OCI-LY3 (cell line): ENCODE data around the gene DOCK4.

Experiments used
- H2AFZ ChIP-seq: fragments of 200-600, 300-600 bp; shearing (Covaris generic); 2 replicates; pipeline ENCODE4 v1.6.0; 2014; ENCODE audit warnings: antibody characterized with exemption, low read depth, low read length
- H3K27ac ChIP-seq: fragments of 200-600, 300-600 bp; sonication (generic); 2 replicates; pipeline ENCODE4 v1.5.1; 2014; ENCODE audit warnings: mild to moderate bottlenecking, low read length, moderate library complexity, mixed read lengths
- H3K27me3 ChIP-seq: fragments of 200-600, 300-600 bp; sonication (generic); 2 replicates; pipeline ENCODE4 v1.6.1; 2014; ENCODE audit warnings: low read depth, low read length, mixed read lengths
- H3K36me3 ChIP-seq: fragments of 200-600, 300-600 bp; sonication (generic); replicated peaks from 2 replicates; pipeline ENCODE3; 2014; ENCODE audit warnings: low read depth, low read length, mixed read lengths
- H3K4me1 ChIP-seq: fragments of 300-600, 200-600 bp; sonication (generic); 2 replicates; pipeline ENCODE4 v1.6.1; 2014; ENCODE audit warnings: low read length, mixed read lengths
- H3K4me2 ChIP-seq: fragments of 200-600, 300-600 bp; sonication (generic); 2 replicates; pipeline ENCODE4 v1.6.1; 2014; ENCODE audit warnings: low read length, mixed read lengths
- H3K4me3 ChIP-seq: fragments of 300-600, 200-600 bp; sonication (generic); 2 replicates; pipeline ENCODE4 v1.5.1; 2014; ENCODE audit warnings: antibody characterized with exemption, mild to moderate bottlenecking, low read length, moderate library complexity
- H3K79me2 ChIP-seq: fragments of 300-600, 200-600 bp; shearing (Covaris generic); 2 replicates; pipeline ENCODE4 v1.6.1; 2014; ENCODE audit warnings: mild to moderate bottlenecking, low read length, mixed read lengths
- H3K9ac ChIP-seq: fragments of 300-600, 200-600 bp; shearing (Covaris generic); 2 replicates; pipeline ENCODE4 v1.6.0; 2014; ENCODE audit warnings: mild to moderate bottlenecking, low read length, moderate library complexity
- H3K9me3 ChIP-seq: fragments of 200-600, 300-600 bp; shearing (Covaris generic); 2 replicates; pipeline ENCODE4 v1.6.1; 2014; ENCODE audit warnings: low read length, mixed read lengths; ENCODE audit not compliant: insufficient read depth
- H4K20me1 ChIP-seq: fragments of 200-600, 300-600 bp; sonication (generic); 2 replicates; pipeline ENCODE4 v1.6.1; 2016; ENCODE audit warnings: low read length, mixed read lengths; ENCODE audit not compliant: insufficient read depth
- EZH2phosphoT487 ChIP-seq: fragments of 200-600 bp; shearing (Covaris generic); IDR thresholded peaks from 2 replicates; pipeline ENCODE4 v1.6.1; 2018; ENCODE audit warnings: antibody characterized with exemption, mixed run types, low read depth
- TF ChIP-seq, protein P1 (sequence below): fragments of 200-600, 300-600 bp; sonication (generic); IDR thresholded peaks from 2 replicates; pipeline ENCODE4 v1.5.1; 2014; ENCODE audit warnings: antibody characterized with exemption, low read length, low read depth

DOCK4 gene

DNA sequence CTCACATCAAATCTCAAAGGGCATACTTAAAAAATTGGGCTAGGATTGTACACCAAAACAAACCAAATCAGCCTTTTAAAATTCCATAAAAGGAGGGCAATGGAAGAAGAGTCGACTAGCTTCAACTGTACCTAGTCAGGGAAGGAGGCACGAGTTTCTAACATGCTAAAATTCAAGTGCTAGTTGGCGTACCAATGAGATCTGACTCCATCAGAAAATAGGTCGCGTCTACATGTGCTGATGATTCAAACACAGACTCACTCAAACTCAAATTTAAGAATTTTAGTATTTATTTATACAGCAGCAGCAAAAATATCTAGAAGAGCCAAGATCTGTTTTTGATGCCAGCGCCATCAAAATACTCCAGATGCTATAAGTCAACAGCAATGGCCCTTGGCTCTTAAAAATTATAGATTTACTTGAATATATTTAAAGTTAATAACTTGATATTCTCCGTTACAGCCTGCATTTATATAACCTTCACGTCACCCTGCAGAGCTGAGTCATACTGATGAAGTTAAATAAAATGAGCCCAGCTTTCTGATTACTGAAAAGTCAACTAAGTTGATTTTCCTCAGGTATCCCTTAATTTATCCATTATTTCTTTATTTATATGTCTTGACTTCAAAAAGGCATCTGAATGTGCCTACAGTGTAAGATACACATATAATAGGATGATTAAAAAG lies 341.8 kb downstream of the DOCK4 start:
- Histone ChIP-seq H3K4me3 (no peak overlapping the region), H3K9ac (no peak overlapping the region), H3K36me3 (no peaks in the 10 kb centered on the region), H4K20me1 (no peaks in the 10 kb centered on the region), H3K9me3 (no peaks in the 10 kb centered on the region), H3K4me1 (no peaks in the 10 kb centered on the region), H2AFZ (no peak overlapping the region), H3K4me2 (no peak overlapping the region), H3K79me2 (no peaks in the 10 kb centered on the region), H3K27ac (no peak overlapping the region), H3K27me3 (no peaks in the 10 kb centered on the region)
- no peak for TF ChIP-seq EZH2phosphoT487
- TF ChIP-seq, protein P1, sequence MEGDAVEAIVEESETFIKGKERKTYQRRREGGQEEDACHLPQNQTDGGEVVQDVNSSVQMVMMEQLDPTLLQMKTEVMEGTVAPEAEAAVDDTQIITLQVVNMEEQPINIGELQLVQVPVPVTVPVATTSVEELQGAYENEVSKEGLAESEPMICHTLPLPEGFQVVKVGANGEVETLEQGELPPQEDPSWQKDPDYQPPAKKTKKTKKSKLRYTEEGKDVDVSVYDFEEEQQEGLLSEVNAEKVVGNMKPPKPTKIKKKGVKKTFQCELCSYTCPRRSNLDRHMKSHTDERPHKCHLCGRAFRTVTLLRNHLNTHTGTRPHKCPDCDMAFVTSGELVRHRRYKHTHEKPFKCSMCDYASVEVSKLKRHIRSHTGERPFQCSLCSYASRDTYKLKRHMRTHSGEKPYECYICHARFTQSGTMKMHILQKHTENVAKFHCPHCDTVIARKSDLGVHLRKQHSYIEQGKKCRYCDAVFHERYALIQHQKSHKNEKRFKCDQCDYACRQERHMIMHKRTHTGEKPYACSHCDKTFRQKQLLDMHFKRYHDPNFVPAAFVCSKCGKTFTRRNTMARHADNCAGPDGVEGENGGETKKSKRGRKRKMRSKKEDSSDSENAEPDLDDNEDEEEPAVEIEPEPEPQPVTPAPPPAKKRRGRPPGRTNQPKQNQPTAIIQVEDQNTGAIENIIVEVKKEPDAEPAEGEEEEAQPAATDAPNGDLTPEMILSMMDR = no peak

DNA sequence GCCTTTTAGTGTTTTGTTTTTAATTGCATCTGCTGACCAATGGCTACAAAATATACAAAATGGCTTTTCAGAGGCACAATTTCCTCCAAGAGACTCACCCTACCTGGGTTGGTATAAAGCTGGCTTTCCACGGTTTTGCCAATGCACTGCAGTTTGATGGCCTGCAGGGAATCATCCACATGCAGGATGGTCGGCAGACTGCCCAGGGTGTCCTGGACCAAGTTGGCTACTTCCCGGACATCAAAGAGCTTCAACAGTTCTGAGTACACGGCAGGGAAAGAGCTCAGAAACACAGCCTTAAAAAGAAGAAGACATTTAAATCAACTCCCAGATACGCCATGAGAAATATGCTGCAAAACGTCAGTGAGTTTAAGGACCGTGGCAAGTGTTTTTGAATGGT lies 342.9 kb downstream of the DOCK4 start:
- TF ChIP-seq EZH2phosphoT487 = no peak
- TF ChIP-seq, protein P1 = no peak
- Histone ChIP-seq H3K9ac (no peak overlapping the region), H3K4me3 (no peak overlapping the region), H3K79me2 (no peaks in the 10 kb centered on the region), H3K27ac (no peak overlapping the region), H3K4me1 (no peaks in the 10 kb centered on the region), H3K27me3 (no peaks in the 10 kb centered on the region), H3K9me3 (no peaks in the 10 kb centered on the region), H3K36me3 (no peaks in the 10 kb centered on the region), H3K4me2 (no peak overlapping the region), H4K20me1 (no peaks in the 10 kb centered on the region), H2AFZ (no peak overlapping the region)

DNA sequence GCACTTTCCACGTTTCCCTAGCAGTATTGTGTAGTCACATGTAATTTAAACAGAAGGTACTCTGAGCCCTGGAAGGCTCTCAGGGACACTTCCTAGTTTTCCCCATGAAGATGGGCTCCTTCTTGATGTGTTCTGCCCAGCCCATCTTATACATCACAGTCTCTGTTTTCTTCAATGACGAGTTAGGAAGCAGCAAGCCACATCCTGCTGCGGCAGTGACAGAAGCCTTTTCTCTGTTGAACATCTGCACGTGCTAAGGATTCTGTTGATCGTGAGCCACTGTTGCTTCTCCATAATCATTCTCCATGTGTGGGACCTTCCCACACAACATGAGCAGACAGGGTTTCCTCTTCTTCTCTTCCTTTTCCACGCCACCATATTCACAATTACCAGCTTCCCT lies 346.0 kb downstream of the DOCK4 start:
- no peak overlapping the region for H3K27ac ChIP-seq
- no peaks in the 10 kb centered on the region for H3K9me3 ChIP-seq
- peaks cover 9% of the 10 kb centered on the region for H3K4me1 ChIP-seq
- H3K9ac ChIP-seq = no peak overlapping the region
- no peak for TF ChIP-seq EZH2phosphoT487
- TF ChIP-seq, protein P1 = no peak
- H4K20me1 ChIP-seq = no peaks in the 10 kb centered on the region
- no peak overlapping the region for H3K4me2 ChIP-seq
- H3K36me3 ChIP-seq = no peaks in the 10 kb centered on the region
- H3K79me2 ChIP-seq = no peaks in the 10 kb centered on the region
- no peak overlapping the region for H3K4me3 ChIP-seq
- H3K27me3 ChIP-seq = no peaks in the 10 kb centered on the region
- H2AFZ ChIP-seq = peak overlapping the region; percentile 46; the same call in 1 of the 2 replicates

DNA sequence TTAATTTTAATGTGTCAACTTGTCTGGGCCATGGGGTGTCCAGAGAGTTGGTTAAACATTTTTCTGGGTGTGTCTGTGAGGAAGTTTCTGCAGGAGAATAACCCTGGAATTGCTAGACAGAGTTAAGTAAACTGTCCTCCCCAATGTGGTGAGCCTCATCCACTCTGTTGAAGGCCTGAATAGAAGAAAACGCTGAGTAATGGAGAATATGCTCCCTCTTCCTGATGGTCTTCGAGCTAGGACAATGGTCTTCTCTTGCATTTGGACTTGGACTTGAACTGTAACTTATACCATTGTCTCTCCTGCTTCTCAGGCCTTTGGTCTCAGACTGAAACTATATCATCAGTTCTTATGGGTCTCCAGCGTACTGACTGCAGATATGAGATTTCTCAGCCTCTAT lies 347.9 kb downstream of the DOCK4 start:
- no peak overlapping the region for H2AFZ ChIP-seq
- H3K36me3 ChIP-seq = no peaks in the 10 kb centered on the region
- no peaks in the 10 kb centered on the region for H3K27me3 ChIP-seq
- H3K4me3 ChIP-seq = no peak overlapping the region
- H3K79me2 ChIP-seq = no peaks in the 10 kb centered on the region
- H4K20me1 ChIP-seq = no peaks in the 10 kb centered on the region
- H3K27ac ChIP-seq = no peak overlapping the region
- TF ChIP-seq, protein P1 = no peak
- no peak for TF ChIP-seq EZH2phosphoT487
- H3K4me1 ChIP-seq = peaks cover 27% of the 10 kb centered on the region
- no peaks in the 10 kb centered on the region for H3K9me3 ChIP-seq
- no peak overlapping the region for H3K4me2 ChIP-seq
- H3K9ac ChIP-seq = no peak overlapping the region
